GM10847 (cell line): ENCODE results near the gene RRAGC.

Experiments
- POLR2A ChIP-seq: IDR thresholded peaks from 2 replicates; pipeline ENCODE4 v1.6.1; 2011; ENCODE audit not compliant: insufficient read length; ENCODE audit errors: extremely low read depth

RRAGC gene

DNA sequence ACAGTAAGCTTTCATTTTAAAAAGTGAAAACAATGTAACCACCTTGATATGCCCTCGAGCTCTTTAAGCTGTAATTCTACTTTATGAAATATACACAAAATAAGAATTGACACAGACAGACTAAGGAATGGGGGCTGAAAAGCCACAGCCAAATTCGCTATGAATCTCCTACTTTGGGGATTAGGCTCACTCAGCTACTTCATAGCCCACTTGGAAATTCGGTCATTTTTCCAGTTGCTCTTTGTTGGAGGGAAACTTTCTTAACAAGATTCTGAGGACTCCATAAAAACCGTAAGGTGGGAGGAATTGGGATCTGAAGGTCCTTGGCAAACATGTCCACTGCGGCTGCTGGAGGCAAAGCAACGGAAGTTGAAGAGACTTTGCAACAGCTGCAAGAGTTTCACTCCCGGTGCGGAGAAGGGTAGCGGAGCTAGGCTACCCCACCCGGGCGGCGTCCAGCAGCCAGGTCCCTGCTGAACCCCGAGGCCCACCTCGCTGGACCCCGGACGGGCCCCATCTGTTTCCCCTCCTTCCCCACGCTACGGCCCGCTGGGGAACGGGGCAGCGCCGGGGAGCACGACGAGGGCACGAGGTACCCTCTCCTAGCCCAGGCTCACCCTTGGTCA, 12.9 kb upstream of the RRAGC start:
- no peak for TF ChIP-seq POLR2A

DNA sequence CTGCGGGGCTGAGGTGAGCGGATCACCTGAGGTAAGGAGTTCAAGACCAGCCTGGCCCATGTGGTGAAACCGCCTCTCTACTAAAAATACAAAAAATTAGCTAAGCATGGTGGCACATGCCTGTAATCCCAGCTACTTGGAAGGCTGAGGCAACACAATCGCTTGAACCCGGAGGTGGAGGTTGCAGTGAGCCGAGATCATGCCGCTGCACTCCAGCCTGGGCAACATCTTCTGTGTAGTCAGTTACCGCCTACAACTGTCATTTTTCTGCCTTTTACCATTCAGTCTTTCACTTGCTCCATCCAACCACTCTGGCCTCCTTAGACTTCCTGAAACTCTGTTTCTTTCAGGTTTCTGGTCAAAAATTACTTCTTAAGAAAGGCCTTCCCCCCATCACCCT, 11.4 kb upstream of the RRAGC start:
- TF ChIP-seq POLR2A: no peak

DNA sequence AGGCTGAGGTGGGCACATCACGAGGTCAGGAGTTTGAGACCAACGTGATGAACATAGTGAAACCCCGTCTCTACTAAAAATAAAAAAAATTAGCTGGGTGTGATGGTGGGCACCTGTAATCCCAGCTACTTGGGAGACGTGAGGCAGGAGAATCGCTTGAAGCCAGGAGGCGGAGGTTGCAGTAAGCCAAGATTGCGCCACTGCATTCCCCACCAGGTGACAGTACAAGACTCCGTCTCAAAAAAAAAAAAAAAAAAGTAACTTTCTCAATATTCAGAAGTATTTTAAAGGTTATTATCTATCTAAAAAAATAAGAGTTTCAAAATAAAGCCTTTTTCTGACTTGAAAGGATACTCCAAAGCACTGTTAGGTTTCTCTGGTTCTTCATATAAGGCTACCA, 7.6 kb upstream of the RRAGC start:
- TF ChIP-seq POLR2A: no peak

DNA sequence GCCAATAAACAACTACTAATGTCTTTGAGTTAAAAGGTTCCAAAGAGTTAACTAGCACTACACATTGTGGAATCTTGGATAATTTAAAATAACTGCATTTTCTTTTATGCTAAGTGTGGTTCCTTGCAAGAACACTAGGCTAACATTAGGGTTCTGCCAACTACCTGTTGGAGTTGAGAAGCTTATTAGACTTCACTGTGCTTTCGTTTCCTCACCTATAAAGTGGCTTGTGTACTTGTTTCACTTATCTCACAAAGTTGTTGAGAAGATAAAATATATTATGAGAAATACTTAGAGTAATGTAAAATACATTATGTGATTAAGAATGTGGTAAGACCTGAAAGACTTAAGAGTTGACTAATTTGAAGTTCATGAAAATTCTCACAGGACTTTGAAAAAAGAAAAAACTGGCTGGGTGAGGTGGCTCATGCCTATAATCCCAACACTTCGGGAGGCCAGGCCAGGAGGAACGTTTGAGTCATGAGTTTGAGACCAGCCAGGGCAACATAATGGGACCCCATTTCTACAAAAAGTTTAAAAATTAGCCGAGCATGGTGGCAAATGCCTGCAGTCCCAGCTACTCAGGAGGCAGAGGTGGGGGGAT, 5.6 kb upstream of the RRAGC start:
- no peak for TF ChIP-seq POLR2A

DNA sequence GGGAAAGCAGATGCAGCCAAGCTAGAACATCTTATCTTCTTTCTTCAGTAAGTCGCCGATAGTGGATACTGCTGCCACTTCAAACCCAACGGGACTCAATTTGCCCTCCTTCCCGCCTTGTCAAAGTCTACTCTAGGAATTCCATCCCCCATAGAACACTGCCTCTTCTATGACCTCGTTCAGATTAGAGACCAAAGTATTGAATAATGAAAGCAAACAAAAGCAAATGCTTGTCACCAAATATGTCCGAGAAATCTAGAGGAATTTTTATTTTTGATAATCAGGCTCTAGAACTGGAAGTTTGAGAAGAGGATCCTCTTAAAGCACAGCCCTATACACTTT, 853 bp upstream of the RRAGC start:
- TF ChIP-seq POLR2A: no peak

DNA sequence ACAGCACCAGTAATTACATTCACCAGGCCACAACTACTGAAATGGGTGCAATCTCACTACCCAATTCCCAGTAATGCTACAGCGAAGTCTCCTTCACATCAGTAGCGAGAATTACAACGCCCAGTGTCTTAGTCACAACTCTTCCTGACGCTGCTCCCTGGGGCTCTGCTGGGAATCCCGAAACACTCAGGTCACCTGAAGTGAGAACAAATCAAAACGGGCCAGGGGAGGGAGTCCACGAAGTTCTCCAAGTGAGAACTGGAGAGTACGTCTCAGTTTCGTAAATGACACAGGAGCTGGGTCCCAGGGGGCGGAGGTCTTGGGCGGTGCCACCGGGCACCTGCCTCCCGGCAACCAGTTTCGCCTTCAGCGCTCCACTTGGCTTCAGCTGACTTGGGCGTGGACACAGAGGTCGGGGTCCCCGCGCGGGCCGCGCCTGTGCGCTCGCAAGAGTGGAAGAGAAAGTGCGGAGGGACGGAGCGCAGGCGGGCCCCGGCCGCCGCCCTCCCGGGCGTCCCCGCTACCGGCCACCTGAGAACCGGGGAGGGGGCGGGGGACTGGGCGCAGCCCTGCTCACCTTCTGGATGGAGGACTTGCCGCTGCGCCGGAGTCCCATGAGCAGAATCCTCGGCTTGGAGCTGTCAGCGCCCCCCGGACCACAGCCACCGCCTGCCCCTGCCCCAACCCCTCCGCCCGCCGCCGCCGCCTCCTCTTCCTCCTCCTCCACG, 575 bp downstream of the RRAGC start:
- TF ChIP-seq POLR2A: no peak

DNA sequence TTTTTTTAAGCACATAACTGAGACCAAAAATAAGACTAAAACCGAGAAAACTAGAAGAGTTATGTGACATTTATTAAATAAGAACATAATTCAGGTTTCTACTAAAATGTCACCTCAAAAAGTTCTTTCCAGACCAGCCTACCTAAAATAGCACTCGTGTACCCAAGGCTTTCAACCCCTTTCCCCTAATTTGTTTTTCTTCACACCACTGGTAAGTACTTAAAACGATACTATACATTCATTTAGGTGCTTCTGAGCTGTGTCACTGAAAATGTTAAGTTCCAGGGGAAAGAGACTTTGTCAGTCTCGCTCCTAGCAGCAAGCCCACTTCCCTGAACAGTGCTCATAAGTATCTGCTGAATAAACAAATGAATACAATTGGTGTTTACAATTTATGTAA, 6.8 kb downstream of the RRAGC start:
- TF ChIP-seq POLR2A: no peak

DNA sequence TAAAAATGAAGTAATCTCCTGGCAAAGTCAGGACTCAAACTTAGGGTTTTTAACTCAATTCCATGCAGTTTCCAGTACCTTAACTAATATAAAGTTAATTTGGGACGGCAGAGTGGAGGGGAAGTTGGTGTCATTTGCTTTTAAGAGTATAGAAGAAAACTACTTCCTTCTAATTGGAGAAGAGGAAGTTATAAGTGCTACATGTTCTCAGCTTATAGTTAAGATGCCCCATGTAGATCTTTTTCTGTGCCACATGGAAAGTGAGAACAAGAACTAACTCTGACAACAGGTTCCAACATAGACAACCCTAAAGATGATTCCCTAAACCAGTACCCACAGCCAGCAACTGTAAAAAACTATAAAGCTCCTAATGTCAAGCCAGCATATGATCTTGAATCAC, 11.5 kb downstream of the RRAGC start:
- no peak for TF ChIP-seq POLR2A

DNA sequence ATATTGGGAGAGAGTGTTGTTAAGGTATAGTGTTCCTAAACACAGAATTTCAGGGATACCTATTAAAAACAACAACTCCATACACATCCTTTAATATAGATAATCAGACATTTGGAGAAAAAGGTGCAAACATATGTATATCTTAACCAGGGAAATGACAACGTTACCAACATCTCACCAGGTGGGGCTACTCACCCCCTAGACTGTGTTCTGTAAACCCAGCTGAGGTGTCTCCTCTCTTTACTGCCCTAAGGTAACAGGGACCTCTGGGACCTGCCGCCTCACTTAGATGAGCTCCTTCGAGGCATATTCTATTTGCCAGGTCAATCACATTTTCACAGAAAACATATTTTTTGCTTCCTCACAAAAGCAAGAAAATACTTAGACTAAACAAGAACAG, 13.4 kb downstream of the RRAGC start:
- no peak for TF ChIP-seq POLR2A

DNA sequence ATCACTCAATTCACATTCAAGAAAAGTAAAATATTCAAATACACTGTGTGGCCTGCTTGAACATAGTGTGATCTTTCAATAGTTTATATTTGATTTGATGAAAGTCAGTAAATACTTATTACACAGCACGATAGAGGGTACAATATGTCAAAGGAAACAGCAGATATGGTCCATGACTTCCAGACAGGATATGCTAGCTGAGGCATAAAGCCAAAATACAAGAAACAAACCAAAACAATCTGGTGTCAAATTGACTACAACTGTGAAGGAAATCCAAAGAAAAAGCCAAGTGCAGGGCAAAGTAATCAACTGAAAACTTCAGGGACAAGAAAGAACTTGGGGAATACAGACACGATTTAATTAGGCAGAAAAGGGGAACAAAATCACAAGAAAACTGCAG, 19.3 kb downstream of the RRAGC start:
- TF ChIP-seq POLR2A: no peak

DNA sequence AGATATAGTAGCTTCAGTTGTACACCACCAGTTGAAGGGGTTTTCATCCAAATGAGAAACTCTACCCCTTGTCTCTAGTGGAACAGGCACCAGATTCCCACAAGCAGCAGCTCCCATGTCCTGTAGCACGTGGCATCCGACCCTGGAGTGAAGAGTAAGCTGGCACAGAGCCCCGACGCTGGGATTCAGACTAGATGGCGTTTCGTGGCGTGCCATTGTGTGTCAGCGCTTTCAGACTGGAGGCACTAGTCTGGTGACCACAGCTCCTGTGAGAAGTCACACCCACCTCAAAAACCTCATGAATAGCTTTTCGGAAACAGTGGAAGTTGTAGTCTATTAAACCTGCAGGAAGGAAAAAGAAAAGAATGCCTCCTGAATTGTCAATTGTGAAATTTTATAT, 20.2 kb downstream of the RRAGC start:
- no peak for TF ChIP-seq POLR2A

DNA sequence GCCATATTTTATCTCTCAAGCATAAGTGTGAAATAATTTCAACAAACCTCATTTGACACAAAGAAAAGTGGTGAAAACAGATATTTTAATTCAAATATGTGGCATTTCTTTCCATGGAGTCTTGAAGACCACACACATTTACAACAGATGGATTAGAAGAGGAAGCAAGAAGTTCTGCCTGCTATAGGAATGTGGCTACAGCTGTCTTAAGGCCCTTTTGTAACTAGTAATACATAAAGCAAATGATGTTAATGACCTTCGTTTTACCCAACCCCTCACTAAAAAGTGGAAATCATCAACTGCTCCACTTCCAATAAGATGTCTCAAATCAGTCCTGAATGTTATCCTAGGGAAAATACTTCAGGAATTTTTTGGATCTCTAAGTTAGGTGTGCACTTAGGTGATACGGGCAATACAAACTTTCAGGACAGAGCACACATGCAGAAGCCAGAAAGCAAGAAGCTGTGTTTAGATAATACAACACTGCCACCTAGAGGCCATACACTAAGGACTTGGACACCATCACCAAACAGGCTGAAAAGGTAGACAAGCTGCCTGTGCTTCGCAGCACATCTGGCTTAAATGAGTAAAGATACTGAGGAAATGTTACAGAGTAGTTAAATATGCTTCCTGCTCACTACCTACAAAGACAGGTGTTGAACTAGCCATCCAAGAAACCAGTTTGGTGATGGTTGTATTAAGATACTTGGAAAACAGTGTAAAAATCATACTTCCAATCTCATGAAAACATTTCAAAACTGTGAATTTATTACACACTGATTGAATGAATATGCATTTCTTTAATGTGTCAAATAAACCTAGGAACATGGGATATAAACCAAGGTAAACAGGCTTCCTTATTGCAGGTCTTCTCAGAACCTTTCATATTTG, 24.4 kb downstream of the RRAGC start:
- no peak for TF ChIP-seq POLR2A

DNA sequence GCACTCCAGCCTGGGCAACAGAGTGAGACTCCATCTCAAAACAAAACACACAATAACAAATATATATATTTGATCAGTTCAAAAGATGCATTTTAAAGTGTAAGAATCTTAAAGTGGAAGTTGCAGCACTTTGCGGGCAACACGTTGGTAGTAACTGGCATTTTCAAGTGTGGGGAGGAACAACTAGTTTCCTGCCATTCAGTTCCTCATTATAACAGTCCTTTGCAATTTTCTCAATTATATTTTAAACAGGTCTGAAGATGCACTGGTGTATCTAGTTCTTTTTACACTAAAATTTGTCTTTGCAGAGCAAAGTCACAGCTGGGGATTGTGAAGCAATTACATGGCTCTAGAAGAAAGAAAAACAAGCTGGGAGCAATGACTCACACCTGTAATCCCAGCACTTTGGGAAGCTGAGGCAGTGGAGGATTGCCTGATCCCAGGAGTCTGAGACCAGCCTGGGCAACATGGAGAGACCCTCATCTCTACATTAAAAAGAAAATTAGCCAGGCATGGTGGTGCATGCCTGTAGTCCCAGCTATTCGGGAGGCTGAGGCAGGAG, 25.3 kb downstream of the RRAGC start:
- TF ChIP-seq POLR2A: no peak

DNA sequence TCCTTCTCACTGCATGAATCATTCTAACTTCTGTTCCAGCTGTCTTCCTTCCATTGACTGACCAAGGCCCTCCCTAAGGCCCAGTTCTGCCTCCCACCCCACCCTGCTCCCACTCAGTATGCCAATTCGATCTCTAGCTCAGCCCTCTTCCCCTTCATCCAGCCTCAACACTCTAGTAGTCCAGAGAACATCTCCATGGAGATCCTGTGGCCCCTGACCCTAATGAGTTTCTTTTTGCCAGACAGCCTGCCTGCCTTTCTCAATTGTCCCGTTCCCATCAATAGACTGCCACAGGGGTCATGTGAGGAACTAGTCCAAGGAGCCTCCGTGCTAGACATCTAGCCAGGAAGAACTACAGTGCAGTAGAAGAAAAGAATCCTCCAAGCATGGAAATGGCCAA, 26.4 kb downstream of the RRAGC start:
- no peak for TF ChIP-seq POLR2A

DNA sequence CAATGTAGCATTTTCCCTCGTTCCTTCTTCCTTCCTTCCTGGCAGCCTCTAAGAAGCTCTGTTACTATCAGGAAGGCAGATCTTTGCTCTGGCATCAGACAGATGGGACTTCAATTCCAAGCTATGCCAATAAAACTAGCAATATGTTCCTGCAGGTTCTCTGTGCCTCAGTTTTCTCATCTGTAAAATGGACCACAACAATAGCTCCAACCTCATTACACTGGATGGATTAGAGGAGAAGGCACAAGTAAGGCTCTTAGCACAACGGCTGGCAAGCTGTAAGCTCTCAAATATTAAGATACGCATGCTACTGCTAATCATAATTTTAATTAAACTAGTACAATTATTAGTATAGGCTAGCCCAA, 27.2 kb downstream of the RRAGC start:
- TF ChIP-seq POLR2A: no peak
